NCI-H748 (cell line): Measurements from ENCODE around the gene WNT9A.
A peak's percentile ranks its signal among the peaks of the same experiment; 100 is the strongest.
"Not testable (repeated sequence)": the region's sequence is repeated elsewhere in the genome, so short reads cannot be mapped to it uniquely, and the experiment has no call there.

Experiments used
- DNase-seq: peaks from one replicate; lab custom pipeline; 2025; ENCODE audit not compliant: unreplicated experiment; lab: John Stamatoyannopoulos, UW

WNT9A gene, protein sequence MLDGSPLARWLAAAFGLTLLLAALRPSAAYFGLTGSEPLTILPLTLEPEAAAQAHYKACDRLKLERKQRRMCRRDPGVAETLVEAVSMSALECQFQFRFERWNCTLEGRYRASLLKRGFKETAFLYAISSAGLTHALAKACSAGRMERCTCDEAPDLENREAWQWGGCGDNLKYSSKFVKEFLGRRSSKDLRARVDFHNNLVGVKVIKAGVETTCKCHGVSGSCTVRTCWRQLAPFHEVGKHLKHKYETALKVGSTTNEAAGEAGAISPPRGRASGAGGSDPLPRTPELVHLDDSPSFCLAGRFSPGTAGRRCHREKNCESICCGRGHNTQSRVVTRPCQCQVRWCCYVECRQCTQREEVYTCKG

DNA sequence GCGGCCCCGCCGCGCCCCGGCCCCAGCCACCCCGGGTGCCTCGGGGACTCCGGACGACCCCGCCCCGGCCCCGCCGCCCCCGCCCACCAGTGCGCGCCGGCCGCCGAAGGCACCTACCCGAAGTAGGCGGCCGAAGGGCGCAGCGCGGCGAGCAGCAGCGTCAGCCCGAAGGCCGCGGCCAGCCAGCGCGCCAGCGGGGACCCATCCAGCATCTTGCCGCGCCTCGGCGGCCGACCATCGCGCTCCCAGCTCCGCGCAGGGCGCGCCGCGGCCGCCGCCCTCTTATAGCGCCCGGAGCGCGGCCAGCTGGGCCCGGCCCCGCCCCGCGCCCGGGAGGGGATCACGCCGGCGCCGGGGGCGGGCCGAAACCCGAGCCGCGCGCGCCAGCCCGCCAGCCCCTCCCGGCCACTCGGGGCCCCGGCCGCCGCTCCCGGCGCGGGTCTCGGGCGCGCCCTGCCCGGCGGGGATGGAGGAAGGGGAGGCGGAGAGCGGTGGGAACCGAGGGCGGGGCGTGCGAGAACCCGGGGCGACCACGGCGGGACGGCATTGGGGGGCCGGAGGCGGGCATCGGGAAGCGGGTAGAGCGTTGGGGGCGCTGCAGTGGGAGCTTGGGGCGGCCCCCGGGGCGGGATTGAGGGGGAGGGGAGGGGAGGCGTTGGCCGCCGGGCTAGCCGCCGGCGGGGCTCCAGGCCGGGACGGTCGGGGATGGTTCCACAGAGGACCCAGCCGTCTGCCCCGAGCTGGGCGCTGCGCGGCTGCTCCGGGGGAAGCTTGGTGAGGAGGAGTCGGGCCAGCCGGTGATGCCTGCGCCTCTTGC lies at the start of gene WNT9A:
TSS of gene WNT9A (minus strand) at position 257 of the 817 bp plus-strand sequence. CDS start at position 212, 45 bp downstream.
- peak; percentile 75 for DNase-seq

- DNase-seq, result no peak
Measured at GRCh38 chr1:227996187-227996950, 48.6 kb upstream of the WNT9A start.

GRCh38 chr1:227994632-227995300 lies 47.0 kb upstream of the WNT9A start:
- no peak for DNase-seq

DNA sequence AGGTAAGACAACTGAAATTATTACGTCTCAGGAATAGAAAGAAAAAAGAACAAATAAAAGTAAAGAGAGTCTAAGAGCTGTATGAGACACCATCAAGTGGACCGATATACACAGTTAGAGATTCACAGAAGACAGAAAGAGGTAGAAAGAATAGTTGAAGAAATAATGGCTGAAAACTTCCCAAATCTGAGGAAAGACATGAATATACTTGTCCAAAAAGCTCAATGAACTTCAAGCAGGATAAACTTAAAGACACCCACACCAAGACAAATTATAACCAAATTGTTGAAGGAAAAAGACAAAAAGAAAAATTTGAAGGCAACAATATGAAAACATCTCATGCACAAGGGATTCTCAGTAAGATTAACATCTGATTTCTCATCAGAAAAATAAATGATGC lies 39.4 kb upstream of the WNT9A start:
- no peak for DNase-seq

GRCh38 chr1:227975583-227976283 lies 28.0 kb upstream of the WNT9A start:
- DNase-seq, result not testable (repeated sequence)

DNA sequence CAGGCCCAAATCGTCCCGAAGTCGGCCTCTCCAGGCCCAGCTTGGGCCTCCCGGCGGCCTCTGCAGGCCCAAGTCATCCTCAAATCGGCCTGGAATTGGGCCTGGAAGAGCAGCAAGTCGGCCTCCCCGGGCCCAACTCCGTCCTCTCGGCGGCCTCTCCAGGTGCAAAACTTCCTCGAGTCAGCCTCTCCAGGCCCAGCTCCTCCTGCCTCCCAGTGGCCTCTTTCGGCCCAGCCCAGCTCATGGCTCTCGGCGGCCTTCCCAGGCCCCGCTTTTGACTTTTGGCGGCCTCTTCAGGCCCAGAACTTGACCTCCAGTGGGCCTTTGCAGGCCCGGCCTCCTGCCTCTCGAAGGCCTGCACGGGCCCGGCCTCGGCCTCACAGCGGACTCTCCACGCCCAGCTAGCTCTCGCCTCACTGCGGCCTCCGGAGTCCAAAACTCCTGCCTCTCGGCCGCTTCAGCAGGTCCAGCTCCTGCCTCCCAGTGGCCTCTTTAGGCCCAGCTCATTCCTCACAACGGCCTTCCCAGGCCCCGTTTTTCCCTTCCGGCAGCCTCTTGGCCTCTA lies 26.1 kb upstream of the WNT9A start:
- DNase-seq, result not testable (repeated sequence)

DNA sequence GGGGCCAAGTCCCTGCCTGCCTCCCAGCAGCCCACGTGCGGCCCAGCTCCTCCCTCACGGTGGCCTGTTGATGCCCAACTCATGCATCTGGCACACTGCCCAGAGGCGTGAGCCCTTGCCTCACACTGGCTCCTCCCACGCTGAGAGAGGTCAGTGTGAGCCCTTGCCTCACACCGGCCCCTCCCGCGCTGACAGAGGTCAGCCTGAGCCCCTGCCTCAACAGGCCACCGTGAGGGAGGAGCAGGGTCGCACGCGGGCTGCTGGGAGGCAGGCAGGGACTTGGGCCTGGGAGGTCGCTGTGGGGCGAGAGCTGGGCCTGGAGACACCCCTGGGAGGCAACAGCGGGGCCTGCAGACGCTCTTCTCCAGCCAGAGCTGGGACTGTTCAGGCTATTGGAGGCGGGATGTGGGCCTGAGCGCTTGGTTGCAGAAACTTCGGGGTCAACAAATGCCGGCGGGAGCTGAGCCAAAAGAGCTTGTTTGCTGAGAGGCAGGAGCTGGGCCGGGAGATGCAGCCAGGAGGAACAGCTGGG lies 25.2 kb upstream of the WNT9A start:
- not testable (repeated sequence) for DNase-seq

DNA sequence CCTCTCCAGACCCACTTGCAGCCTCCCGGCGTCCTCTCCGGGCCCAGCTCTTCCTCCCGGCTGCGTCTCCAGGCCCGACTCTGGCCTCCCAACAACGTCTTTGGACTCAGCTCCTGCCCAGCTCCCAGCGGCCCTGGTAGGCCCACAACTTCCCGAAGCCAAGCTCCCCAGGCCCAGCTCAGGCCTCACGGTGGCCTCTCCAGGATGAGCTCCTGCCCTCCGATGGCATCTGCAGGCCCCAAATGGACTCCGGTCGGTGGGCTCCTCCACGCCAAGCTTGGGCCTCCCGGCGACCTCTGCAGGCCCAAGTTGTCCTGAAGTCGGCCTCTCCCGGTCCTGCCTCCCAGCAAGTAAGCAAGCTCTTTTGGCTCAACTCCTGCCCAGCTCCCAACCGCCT lies 24.5 kb upstream of the WNT9A start:
- DNase-seq, result not testable (repeated sequence)

- not testable (repeated sequence) for DNase-seq
Measured at GRCh38 chr1:227971643-227972282, 24.0 kb upstream of the WNT9A start.

- not testable (repeated sequence) for DNase-seq
Measured at GRCh38 chr1:227971216-227971615, 23.5 kb upstream of the WNT9A start.

DNA sequence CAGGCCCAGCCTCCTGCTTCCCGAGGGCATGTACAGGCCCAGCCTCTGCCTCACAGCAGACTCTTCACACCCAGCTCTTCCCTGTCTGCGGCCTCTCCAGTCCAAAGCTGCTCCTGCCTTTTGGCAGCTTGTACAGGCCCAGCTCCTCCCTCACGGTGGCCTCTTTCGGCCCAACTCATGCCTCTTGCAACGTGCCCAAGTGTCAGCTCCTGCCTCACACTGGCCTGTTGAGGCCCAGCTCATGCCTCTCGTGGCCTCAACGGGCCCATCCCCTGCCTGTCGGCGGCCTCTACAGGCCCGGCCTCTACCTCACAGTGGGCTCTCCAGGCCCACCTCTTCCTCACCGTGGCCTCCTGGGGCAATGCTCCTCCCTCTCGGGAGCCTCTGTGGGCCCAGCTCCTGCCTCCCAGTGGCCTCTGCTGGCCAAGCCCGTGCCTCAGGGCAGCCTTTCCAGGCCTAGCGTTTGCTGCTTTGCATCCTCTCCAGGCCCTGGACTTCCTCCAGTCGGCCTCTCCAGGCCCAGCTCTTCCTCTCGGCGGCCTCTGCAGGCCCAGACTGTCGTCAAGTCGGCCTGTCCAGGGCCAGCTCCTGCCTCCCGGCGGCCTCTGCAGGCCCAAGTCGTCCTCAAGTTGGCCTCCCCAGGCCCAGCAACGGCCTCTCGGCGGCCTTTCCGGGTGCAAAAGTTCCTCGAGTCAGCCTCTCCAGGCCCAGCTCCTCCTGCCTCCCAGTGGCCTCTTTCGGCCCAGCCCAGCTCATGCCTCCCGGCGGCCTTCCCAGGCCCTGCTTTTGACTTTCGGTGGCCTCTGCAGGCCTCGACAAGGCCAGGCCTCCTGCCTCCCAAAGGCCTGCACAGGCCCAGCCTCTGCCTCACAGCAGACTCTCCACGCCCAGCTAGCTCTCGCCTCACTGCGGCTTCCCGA lies 22.6 kb upstream of the WNT9A start:
- not testable (repeated sequence) for DNase-seq

DNA sequence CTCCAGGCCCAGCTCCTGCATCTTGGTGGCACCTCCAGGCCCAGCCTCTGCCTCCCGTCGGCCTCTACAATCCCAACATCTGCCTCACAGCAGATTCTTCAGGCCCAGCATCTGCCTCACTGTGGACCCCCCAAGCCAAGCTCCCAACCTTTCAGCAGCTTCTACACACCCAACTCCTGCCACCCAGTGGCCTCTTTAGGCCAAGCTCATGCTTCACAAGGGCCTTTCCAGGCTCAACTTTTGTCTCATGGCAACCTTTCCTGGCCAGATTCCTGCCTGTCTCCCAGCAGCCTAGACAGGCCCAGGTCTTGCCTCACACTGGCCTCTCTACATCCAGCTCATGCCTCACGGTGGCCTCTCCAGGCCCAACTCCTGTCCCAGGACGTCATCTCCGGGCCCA lies 20.1 kb upstream of the WNT9A start:
- DNase-seq, result not testable (repeated sequence)

DNA sequence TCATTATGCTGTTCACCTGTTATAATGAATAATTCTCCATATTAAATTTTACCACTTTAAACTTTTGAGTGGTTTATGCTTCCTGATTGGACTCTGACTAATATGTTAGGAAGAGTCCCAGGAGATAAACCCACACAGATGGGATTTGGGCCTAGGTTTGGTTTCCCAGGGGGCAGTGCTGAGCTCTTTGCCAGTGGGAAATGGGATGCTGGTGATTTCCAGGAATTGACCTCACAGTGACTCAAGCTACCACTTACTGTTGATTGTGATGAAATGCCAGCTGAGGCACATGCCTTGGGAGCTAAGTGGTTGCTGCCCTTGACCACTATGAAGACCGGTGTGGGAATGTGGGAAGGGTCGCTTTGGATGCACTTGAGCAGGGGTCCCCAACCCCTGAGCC lies 19.0 kb upstream of the WNT9A start:
- DNase-seq, result not testable (repeated sequence)

DNA sequence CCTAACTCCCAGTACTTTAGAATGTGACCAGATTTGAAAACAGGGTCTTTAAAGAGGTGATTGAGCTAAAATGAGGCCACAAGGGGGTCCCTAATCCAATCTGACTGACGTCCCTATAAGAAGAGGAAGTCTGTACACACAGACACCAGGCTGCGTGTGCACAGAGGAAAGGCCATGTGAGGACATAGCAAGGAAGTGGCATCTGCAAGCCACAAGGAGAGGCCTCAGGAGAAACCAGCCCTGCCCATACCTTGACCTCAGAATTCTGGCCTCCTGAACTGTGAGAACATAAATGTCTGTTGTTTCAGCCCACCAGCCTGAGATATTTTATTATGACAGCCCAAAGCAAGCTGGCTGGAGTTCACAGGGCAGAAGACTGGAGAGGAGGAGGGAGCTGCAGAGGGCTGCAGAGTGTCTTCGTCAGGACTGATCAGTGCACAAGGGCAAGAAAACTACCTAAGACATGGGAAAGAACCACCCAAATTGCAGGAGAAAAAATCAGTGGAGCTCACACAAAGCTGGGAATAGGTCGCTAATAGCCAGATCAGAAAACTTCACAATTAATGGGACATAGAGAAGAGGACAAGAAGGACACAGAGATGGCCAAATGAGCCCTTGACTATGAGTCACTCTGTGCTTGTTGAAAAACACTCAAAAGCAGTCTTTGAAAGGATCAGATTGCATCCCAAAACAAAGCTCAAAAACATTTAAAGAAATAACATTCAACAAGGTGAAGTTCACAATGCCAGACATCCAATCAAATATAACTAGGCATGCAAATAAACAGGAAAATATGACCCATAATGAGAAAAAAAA lies 14.1 kb upstream of the WNT9A start:
- DNase-seq, result no peak

- DNase-seq, result no peak
Measured at GRCh38 chr1:227959325-227959860, 11.7 kb upstream of the WNT9A start.

- no peak for DNase-seq
Measured at GRCh38 chr1:227958617-227959324, 11.0 kb upstream of the WNT9A start.
